Endometrial microvascular endothelial cells (primary cell): ENCODE measurements around the gene TSPAN31. TPM values are rescaled to one million over a fixed set of nuclear protein-coding genes. Genes with fewer than 3 reads are reported as not detected.

ENCODE experiments used
- in situ Hi-C: cut with HindIII; loops from 2 replicates; pipeline ENCODE4 v1.10.0; 2017; ENCODE audit warnings: low sequenced_read_pairs, low pct_unique_long_range_greater_than_20kb; ENCODE audit errors: inconsistent ontology term
- total RNA-seq: library from RNA; depleted of rRNA; stranded (reverse); fragments of >200 nt; gene quantifications from one replicate; pipeline ENCODE4 v1.2.3, GENCODE V29; 2015; ENCODE audit errors: inconsistent ontology term

The TSPAN31 gene
- total RNA-seq, 1 donor from 2014 or later: 37.3 TPM

- in situ Hi-C loops: no loop called here
These were observed 644 bp downstream of the TSPAN31 start for GRCh38 chr12:57745485-57745881.

GRCh38 chr12:57746025-57746424 is 1.2 kb downstream of the TSPAN31 start:
- in situ Hi-C loops: no loop called here

GRCh38 chr12:57749061-57749460 is 4.2 kb downstream of the TSPAN31 start:
- in situ Hi-C loops: no loop called here

GRCh38 chr12:57750561-57751431 is 6.0 kb downstream of the TSPAN31 start:
- in situ Hi-C loops: no loop called here

- in situ Hi-C loops: no loop called here
These were observed 6.6 kb downstream of the TSPAN31 start for GRCh38 chr12:57751432-57751787.

GRCh38 chr12:57751788-57752667 is 7.2 kb downstream of the TSPAN31 start, which contains the start of gene CDK4:
CDK4 (minus strand) TSS chr12:57752310; CDS start chr12:57751717, 593 bp downstream.
- in situ Hi-C loops: no loop called here

GRCh38 chr12:57752668-57753000 is 7.8 kb downstream of the TSPAN31 start:
- in situ Hi-C loops: no loop called here

GRCh38 chr12:57753756-57754337 is 9.0 kb downstream of the TSPAN31 start:
- in situ Hi-C loops: no loop called here

GRCh38 chr12:57754411-57755193 is 9.8 kb downstream of the TSPAN31 start, which contains the start of gene MARCHF9:
MARCHF9 (plus strand) TSS chr12:57755103; CDS start chr12:57755529, 426 bp downstream.
- in situ Hi-C loops: no loop called here

- in situ Hi-C loops: no loop called here
These were observed 10.3 kb downstream of the TSPAN31 start for GRCh38 chr12:57755194-57755453.

GRCh38 chr12:57755454-57756372 is 10.9 kb downstream of the TSPAN31 start:
- in situ Hi-C loops: no loop called here

GRCh38 chr12:57756406-57757341 is 11.8 kb downstream of the TSPAN31 start:
- in situ Hi-C loops: no loop called here

GRCh38 chr12:57757771-57758170 is 12.9 kb downstream of the TSPAN31 start:
- in situ Hi-C loops: no loop called here

- in situ Hi-C loops: no loop called here
These were observed 13.9 kb downstream of the TSPAN31 start for GRCh38 chr12:57758552-57759359.

GRCh38 chr12:57759360-57759980 is 14.6 kb downstream of the TSPAN31 start:
- in situ Hi-C loops: no loop called here
